Measurements from ENCODE around the gene WWTR1.
A peak's percentile ranks its signal among the peaks of the same experiment; 100 is the strongest.

The WWTR1 gene

GRCh38 chr3:149603126-149604074 is 54.4 kb downstream of the WWTR1 start:
- no peak for DNase-seq (ENCODE audit: low read depth)
- H3K4me3 ChIP-seq (ENCODE audit: low read depth, low read length): no peak overlapping the region

GRCh38 chr3:149600634-149601033 is 57.2 kb downstream of the WWTR1 start:
- DNase-seq (ENCODE audit: low read depth): no peak
- H3K4me3 ChIP-seq (ENCODE audit: low read depth, low read length): no peak overlapping the region

- no peak for DNase-seq (ENCODE audit: low read depth)
- no peak overlapping the region for H3K4me3 ChIP-seq (ENCODE audit: low read depth, low read length)
These were observed 58.6 kb downstream of the WWTR1 start for GRCh38 chr3:149599236-149599635.

GRCh38 chr3:149596134-149596770 is 61.6 kb downstream of the WWTR1 start:
- no peak overlapping the region for H3K4me3 ChIP-seq (ENCODE audit: low read depth, low read length)
- DNase-seq (ENCODE audit: low read depth): no peak

- no peak overlapping the region for H3K4me3 ChIP-seq (ENCODE audit: low read depth, low read length)
- no peak for DNase-seq (ENCODE audit: low read depth)
These were observed 64.2 kb downstream of the WWTR1 start for GRCh38 chr3:149593418-149594160.

- no peak for DNase-seq (ENCODE audit: low read depth)
These were observed 65.0 kb downstream of the WWTR1 start for GRCh38 chr3:149592758-149593240.

GRCh38 chr3:149590691-149591441 is 67.0 kb downstream of the WWTR1 start:
- DNase-seq (ENCODE audit: low read depth): no peak
- H3K4me3 ChIP-seq (ENCODE audit: low read depth, low read length): no peak overlapping the region

More at GRCh38 chr3:149592758-149593240, 65.0 kb downstream of the WWTR1 start:
- H3K4me3 ChIP-seq (ENCODE audit: low read depth, low read length): no peak overlapping the region

GRCh38 chr3:149589332-149589731 is 68.5 kb downstream of the WWTR1 start:
- H3K4me3 ChIP-seq (ENCODE audit: low read depth, low read length): no peak overlapping the region
- DNase-seq (ENCODE audit: low read depth): peak; percentile 70

GRCh38 chr3:149588909-149589308 is 68.9 kb downstream of the WWTR1 start:
- H3K4me3 ChIP-seq (ENCODE audit: low read depth, low read length): no peak overlapping the region
- DNase-seq (ENCODE audit: low read depth): no peak

GRCh38 chr3:149587383-149587782 is 70.4 kb downstream of the WWTR1 start:
- no peak for DNase-seq (ENCODE audit: low read depth)
- no peak overlapping the region for H3K4me3 ChIP-seq (ENCODE audit: low read depth, low read length)

- H3K4me3 ChIP-seq (ENCODE audit: low read depth, low read length): no peak overlapping the region
- no peak for DNase-seq (ENCODE audit: low read depth)
These were observed 71.0 kb downstream of the WWTR1 start for GRCh38 chr3:149586871-149587270.

GRCh38 chr3:149585401-149585726 is 72.5 kb downstream of the WWTR1 start:
- no peak for DNase-seq (ENCODE audit: low read depth)
- H3K4me3 ChIP-seq (ENCODE audit: low read depth, low read length): no peak overlapping the region

GRCh38 chr3:149583921-149584635 is 73.7 kb downstream of the WWTR1 start:
- H3K4me3 ChIP-seq (ENCODE audit: low read depth, low read length): no peak overlapping the region

GRCh38 chr3:149582395-149582794 is 75.4 kb downstream of the WWTR1 start:
- H3K4me3 ChIP-seq (ENCODE audit: low read depth, low read length): no peak overlapping the region
- no peak for DNase-seq (ENCODE audit: low read depth)

More at GRCh38 chr3:149583921-149584635, 73.7 kb downstream of the WWTR1 start:
- DNase-seq (ENCODE audit: low read depth): no peak

- no peak overlapping the region for H3K4me3 ChIP-seq (ENCODE audit: low read depth, low read length)
- DNase-seq (ENCODE audit: low read depth): peak; percentile 86
These were observed 76.0 kb downstream of the WWTR1 start for GRCh38 chr3:149581681-149582370.

GRCh38 chr3:149581248-149581647 is 76.6 kb downstream of the WWTR1 start:
- H3K4me3 ChIP-seq (ENCODE audit: low read depth, low read length): no peak overlapping the region
- no peak for DNase-seq (ENCODE audit: low read depth)

GRCh38 chr3:149579838-149580542 is 77.8 kb downstream of the WWTR1 start:
- DNase-seq (ENCODE audit: low read depth): no peak
- no peak overlapping the region for H3K4me3 ChIP-seq (ENCODE audit: low read depth, low read length)

- DNase-seq (ENCODE audit: low read depth): no peak
These were observed 78.7 kb downstream of the WWTR1 start for GRCh38 chr3:149579161-149579560.

More at GRCh38 chr3:149579161-149579560, 78.7 kb downstream of the WWTR1 start:
- no peak overlapping the region for H3K4me3 ChIP-seq (ENCODE audit: low read depth, low read length)
